ENCODE data around the gene GUCA2B.

Gene GUCA2B

GRCh38 chr1:42165511-42166210, 12.5 kb downstream of the GUCA2B start:
- no peak for TF ChIP-seq CTCF (IDR thresholded peaks at IDR 0.05; ENCODE audit: insufficient read depth, low read length, missing control alignments)
- H3K4me3 ChIP-seq (ENCODE audit: low read depth, low read length) = no peak overlapping the region
- DNase-seq (ENCODE audit: low read depth, low spot score) = no peak
- ChIA-PET CTCF (interaction anchor here (0.6 to 12.1 kb wide), 2 partner anchors 7 to 13 kb away, joined by 3 to 178 read pairs; no protein-coding TSS in a partner anchor), POLR2A (no interaction called here)

- DNase-seq (ENCODE audit: low read depth, low spot score) = no peak
- CTCF ChIA-PET = interaction anchor here (0.9 to 1.1 kb wide), 3 partner anchors 8 to 19 kb away, joined by 3 read pairs; no protein-coding TSS in a partner anchor
- POLR2A ChIA-PET = no interaction called here
- TF ChIP-seq CTCF (IDR thresholded peaks at IDR 0.05; ENCODE audit: insufficient read depth, low read length, missing control alignments) = no peak
- H3K4me3 ChIP-seq (ENCODE audit: low read depth, low read length) = no peak overlapping the region
These were observed 14.6 kb downstream of the GUCA2B start for GRCh38 chr1:42167611-42168390.

- DNase-seq (ENCODE audit: low read depth, low spot score) = no peak
- no peak for TF ChIP-seq CTCF (IDR thresholded peaks at IDR 0.05; ENCODE audit: insufficient read depth, low read length, missing control alignments)
- ChIA-PET POLR2A (no interaction called here), CTCF (interaction anchor here (1.0 to 9.7 kb wide), 4 partner anchors 8 to 19 kb away, joined by 3 to 178 read pairs (median 50); partner anchors contain the start of genes GUCA2A and GUCA2B)
- H3K4me3 ChIP-seq (ENCODE audit: low read depth, low read length) = no peak overlapping the region
These were observed 15.1 kb downstream of the GUCA2B start for GRCh38 chr1:42168391-42168670.

GRCh38 chr1:42168763-42169162, 15.6 kb downstream of the GUCA2B start:
- no peak for DNase-seq (ENCODE audit: low read depth, low spot score)
- TF ChIP-seq CTCF (IDR thresholded peaks at IDR 0.05; ENCODE audit: insufficient read depth, low read length, missing control alignments) = no peak
- H3K4me3 ChIP-seq (ENCODE audit: low read depth, low read length) = no peak overlapping the region
- CTCF ChIA-PET = interaction anchor here (1.1 to 9.7 kb wide), 3 partner anchors 7 to 19 kb away, joined by 3 to 178 read pairs (median 97); partner anchors contain the start of genes GUCA2A and GUCA2B
- POLR2A ChIA-PET = no interaction called here

- no peak overlapping the region for H3K4me3 ChIP-seq (ENCODE audit: low read depth, low read length)
- DNase-seq (ENCODE audit: low read depth, low spot score) = no peak
- ChIA-PET CTCF (interaction anchor here (0.9 to 9.7 kb wide), 11 partner anchors 10 to 654 kb away, joined by 3 to 178 read pairs (median 9); partner anchors contain the start of genes GUCA2A and GUCA2B), POLR2A (interaction anchor here (0.6 kb wide), 1 partner anchor 596 kb away, joined by 3 read pairs; the partner anchor contains the start of gene C1orf50)
- TF ChIP-seq CTCF (IDR thresholded peaks at IDR 0.05; ENCODE audit: insufficient read depth, low read length, missing control alignments) = no peak
These were observed 17.8 kb downstream of the GUCA2B start for GRCh38 chr1:42170779-42171621.
